HAP-1 (cell line): ENCODE results near the gene MIGA1.
"Not testable (repeated sequence)": the region's sequence is repeated elsewhere in the genome, so short reads cannot be mapped to it uniquely, and the experiment has no call there.

Source experiments
- DNase-seq, 2 experiments: peaks; one replicate each; pipeline ENCODE4 v3.0.0-alpha.2; 2016 to 2020; ENCODE audit warnings: low spot score in 2 of 2
- H3K27me3 ChIP-seq: fragments of 250-450 bp; sonication (Bioruptor Pico); 2 replicates; pipeline ENCODE4 v1.5.1; 2020; ENCODE audit warnings: low read depth, mild to moderate bottlenecking, moderate library complexity
- H3K36me3 ChIP-seq: fragments of 250-450 bp; sonication (Bioruptor Pico); replicated peaks from 2 replicates; pipeline ENCODE4 v1.5.1; 2020; ENCODE audit warnings: mild to moderate bottlenecking
- H3K4me1 ChIP-seq: fragments of 250-450 bp; sonication (Bioruptor Pico); 2 replicates; pipeline ENCODE4 v1.5.1; 2020; ENCODE audit warnings: mild to moderate bottlenecking
- H3K4me3 ChIP-seq: fragments of 250-450 bp; sonication (Bioruptor Pico); 2 replicates; pipeline ENCODE4 v1.5.1; 2020; ENCODE audit warnings: mild to moderate bottlenecking, moderate library complexity
- H3K9me3 ChIP-seq: fragments of 250-450 bp; sonication (Bioruptor Pico); 2 replicates; pipeline ENCODE4 v1.5.1; 2020; ENCODE audit warnings: mild to moderate bottlenecking, moderate library complexity
- in situ Hi-C: fragments of 300-500 bp; cut with MboI; formaldehyde crosslinking; loops from 3 replicates; pipeline ENCODE4 v1.14.3; 2020; ENCODE audit warnings: low sequenced_read_pairs, inconsistent platforms, mixed read lengths

The MIGA1 gene

GRCh38 chr1:77776007-77776700, 3.3 kb upstream of the MIGA1 start:
- Histone ChIP-seq H3K4me1 (peaks cover 3% of the 10 kb centered on the region), H3K27me3 (no peaks in the 10 kb centered on the region), H3K9me3 (no peaks in the 10 kb centered on the region), H3K4me3 (no peak overlapping the region), H3K36me3 (no peaks in the 10 kb centered on the region)
- no peak for DNase-seq
- in situ Hi-C loops = no loop called here

GRCh38 chr1:77781683-77782082, 2.2 kb downstream of the MIGA1 start:
- Histone ChIP-seq H3K36me3 (peaks cover 29% of the 10 kb centered on the region), H3K4me1 (peaks cover 10% of the 10 kb centered on the region), H3K27me3 (no peaks in the 10 kb centered on the region), H3K9me3 (peaks cover 25% of the 10 kb centered on the region), H3K4me3 (no peak overlapping the region)
- in situ Hi-C loops = no loop called here
- DNase-seq = no peak

GRCh38 chr1:77783141-77783540, 3.7 kb downstream of the MIGA1 start:
- Histone ChIP-seq H3K27me3 (no peaks in the 10 kb centered on the region), H3K36me3 (peaks cover 36% of the 10 kb centered on the region), H3K9me3 (peaks cover 29% of the 10 kb centered on the region), H3K4me3 (no peak overlapping the region), H3K4me1 (peaks cover 10% of the 10 kb centered on the region)
- no peak for DNase-seq
- in situ Hi-C loops = no loop called here

DNA sequence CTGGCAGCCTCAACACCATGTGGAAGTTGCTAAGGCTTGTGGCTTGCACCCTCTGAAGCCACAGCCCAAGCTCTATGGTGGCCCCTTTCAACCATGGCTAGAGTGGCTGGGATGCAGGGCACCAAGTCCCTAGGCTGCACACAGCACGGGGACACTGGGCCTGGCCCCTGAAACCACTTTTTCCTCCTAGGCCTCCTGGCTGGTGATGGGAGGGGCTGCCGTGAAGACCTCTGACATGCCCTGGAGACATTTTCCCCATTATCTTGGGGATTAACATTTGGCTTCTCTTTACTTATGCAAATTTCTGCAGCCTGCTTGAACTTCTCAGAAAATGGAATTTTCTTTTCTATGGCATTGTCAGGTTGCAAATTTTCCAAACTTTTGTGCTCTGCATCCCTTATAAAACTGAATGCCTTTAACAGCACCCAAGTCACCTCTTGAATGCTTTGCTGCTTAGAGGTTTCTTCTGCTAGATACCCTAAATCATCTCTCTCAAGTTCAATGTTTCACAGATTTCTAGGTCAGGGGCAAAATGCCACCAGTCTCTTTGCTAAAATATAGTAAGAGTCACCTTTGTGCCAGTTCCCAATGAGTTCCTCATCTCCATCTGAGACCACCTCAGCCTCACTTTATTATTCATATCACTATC, 6.8 kb downstream of the MIGA1 start:
- H3K27me3 ChIP-seq, H3K4me3 ChIP-seq, H3K4me1 ChIP-seq, in situ Hi-C loops: not testable (repeated sequence)
- peak; percentile 58 to 62 for DNase-seq
- Histone ChIP-seq H3K36me3 (peaks cover 49% of the 10 kb centered on the region), H3K9me3 (peaks cover 29% of the 10 kb centered on the region)

DNA sequence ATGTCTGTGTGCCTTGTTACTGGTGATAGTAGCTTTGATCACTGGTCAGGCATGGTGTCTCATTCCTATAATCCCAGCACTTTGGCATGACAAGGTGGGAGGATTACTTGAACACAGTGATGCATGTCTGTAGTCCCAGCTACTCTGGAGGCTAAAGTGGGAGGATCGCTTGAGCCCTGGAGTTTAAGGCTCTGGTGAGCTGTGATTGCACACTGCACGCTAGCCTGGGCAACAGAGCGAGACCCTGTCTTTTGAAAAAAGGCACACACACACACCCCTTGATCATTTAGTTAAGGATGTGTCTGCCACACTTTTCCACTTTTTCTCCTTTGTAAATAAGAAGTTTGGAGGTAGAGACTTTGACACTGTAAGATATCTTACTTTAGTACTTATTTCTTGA, 15.1 kb downstream of the MIGA1 start:
- Histone ChIP-seq H3K27me3 (no peaks in the 10 kb centered on the region), H3K9me3 (no peaks in the 10 kb centered on the region), H3K4me1 (no peaks in the 10 kb centered on the region; the same call in 1 of the 2 replicates), H3K36me3 (peaks cover 3% of the 10 kb centered on the region), H3K4me3 (no peak overlapping the region)
- DNase-seq = no peak
- in situ Hi-C loops = no loop called here

DNA sequence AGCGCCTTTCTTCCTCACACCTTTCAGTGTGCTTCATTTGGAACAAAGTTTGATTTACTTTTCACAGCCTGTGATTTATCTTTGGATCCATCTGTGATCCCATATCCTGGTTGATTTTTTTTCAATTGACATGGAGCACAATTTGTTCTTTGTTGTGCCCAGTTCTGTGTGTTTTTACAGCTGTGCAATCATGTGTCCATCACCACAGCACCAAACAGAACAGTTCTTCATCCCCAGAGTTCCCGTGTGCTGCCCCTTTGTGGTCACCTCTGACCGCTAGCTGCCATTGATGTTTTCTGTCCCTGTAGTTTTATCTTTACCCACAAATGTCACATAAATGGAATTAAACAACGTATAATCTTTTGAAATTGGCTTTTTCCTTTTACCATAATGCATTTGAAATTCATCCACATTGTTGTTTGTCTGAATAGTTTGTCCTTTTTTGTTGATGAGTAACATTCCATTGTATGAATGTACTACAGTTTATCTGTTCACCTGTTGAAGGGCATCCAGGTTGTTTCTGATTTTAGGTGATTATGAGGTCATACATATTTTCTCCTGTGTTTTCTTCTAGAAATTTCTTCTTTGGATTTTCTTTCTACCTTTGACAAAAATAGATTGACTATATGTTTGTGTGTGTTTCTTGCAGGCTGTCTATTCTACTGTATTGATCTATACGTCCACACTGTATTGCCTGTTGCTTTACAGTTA, 17.4 kb downstream of the MIGA1 start:
- no peak for DNase-seq
- H3K4me1 ChIP-seq = no peaks in the 10 kb centered on the region; the same call in 1 of the 2 replicates
- H3K4me3 ChIP-seq = no peak overlapping the region
- H3K36me3 ChIP-seq = no peaks in the 10 kb centered on the region; the same call in 1 of the 2 replicates
- H3K27me3 ChIP-seq = no peaks in the 10 kb centered on the region
- in situ Hi-C loops = no loop called here
- H3K9me3 ChIP-seq = no peaks in the 10 kb centered on the region

GRCh38 chr1:77797991-77798390, 18.5 kb downstream of the MIGA1 start:
- in situ Hi-C loops = no loop called here
- no peak for DNase-seq
- no peaks in the 10 kb centered on the region for H3K27me3 ChIP-seq
- no peaks in the 10 kb centered on the region; the same call in 1 of the 2 replicates for H3K36me3 ChIP-seq
- H3K4me1 ChIP-seq = no peaks in the 10 kb centered on the region; the same call in 1 of the 2 replicates
- H3K4me3 ChIP-seq = no peak overlapping the region
- H3K9me3 ChIP-seq = no peaks in the 10 kb centered on the region

- Histone ChIP-seq H3K27me3 (no peaks in the 10 kb centered on the region), H3K36me3 (no peaks in the 10 kb centered on the region; the same call in 1 of the 2 replicates), H3K9me3 (no peaks in the 10 kb centered on the region), H3K4me1 (no peaks in the 10 kb centered on the region), H3K4me3 (no peak overlapping the region)
- in situ Hi-C loops = no loop called here
- no peak for DNase-seq
These were observed 22.6 kb downstream of the MIGA1 start for GRCh38 chr1:77802026-77802425.

DNA sequence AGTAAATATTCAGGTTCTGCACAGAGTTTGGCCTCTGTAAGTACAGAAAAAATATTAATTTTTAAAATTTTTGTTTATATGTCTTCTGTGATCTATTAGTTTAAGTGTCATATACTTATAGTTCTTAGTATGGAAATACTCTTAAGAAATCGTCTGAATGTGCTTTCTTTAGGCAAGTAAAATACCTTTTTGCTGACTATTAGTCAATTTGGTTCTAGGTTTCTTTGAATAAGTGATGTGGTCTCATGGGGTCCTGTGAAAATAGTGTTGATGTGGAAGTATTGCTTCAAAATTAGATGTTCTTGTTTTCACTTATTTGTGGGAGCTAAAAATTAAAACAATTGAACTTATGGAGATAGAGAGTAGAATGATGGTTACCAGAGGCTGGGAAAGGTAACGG, 23.9 kb downstream of the MIGA1 start:
- Histone ChIP-seq H3K4me3 (no peak overlapping the region), H3K9me3 (no peaks in the 10 kb centered on the region), H3K27me3 (no peaks in the 10 kb centered on the region), H3K36me3 (peaks cover 2% of the 10 kb centered on the region), H3K4me1 (no peaks in the 10 kb centered on the region)
- DNase-seq = no peak
- in situ Hi-C loops = no loop called here

- DNase-seq, H3K9me3 ChIP-seq, in situ Hi-C loops, H3K27me3 ChIP-seq, H3K4me3 ChIP-seq, H3K4me1 ChIP-seq: not testable (repeated sequence)
- H3K36me3 ChIP-seq = peaks cover 14% of the 10 kb centered on the region
These were observed 30.5 kb downstream of the MIGA1 start for GRCh38 chr1:77809787-77810462.

- DNase-seq, in situ Hi-C loops, H3K27me3 ChIP-seq, H3K9me3 ChIP-seq, H3K4me3 ChIP-seq, H3K4me1 ChIP-seq: not testable (repeated sequence)
- H3K36me3 ChIP-seq = peaks cover 16% of the 10 kb centered on the region
These were observed 32.1 kb downstream of the MIGA1 start for GRCh38 chr1:77811589-77811988.

- Histone ChIP-seq H3K4me3 (no peak overlapping the region), H3K36me3 (peaks cover 9% of the 10 kb centered on the region), H3K27me3 (no peaks in the 10 kb centered on the region), H3K4me1 (peaks cover 13% of the 10 kb centered on the region), H3K9me3 (no peaks in the 10 kb centered on the region)
- no peak for DNase-seq
- in situ Hi-C loops = no loop called here
These were observed 38.1 kb downstream of the MIGA1 start for GRCh38 chr1:77817368-77818209.

DNA sequence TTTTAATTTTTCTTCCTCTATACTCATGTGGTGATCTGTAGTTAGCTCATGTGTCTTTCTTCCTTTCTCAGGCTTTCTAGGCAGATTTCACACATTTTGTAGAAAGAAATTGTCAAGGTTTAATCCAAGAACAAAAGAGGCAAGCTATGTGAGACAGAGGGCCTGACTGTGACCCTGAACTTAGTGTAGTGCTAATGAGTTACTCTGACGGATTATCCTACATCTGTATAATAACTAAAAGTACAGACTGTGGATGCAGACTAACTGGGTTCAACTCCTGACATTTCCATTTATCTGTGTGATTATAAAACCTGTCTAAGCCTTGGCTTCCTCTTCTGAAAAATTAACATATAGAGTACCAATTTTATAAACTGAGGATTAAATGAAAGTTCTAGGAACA, 40.7 kb downstream of the MIGA1 start:
- in situ Hi-C loops = no loop called here
- no peaks in the 10 kb centered on the region for H3K9me3 ChIP-seq
- peak; percentile 46 to 93 for DNase-seq
- no peaks in the 10 kb centered on the region for H3K27me3 ChIP-seq
- peaks cover 3% of the 10 kb centered on the region for H3K36me3 ChIP-seq
- H3K4me1 ChIP-seq = peaks cover 13% of the 10 kb centered on the region
- H3K4me3 ChIP-seq = no peak overlapping the region
